Ovary (tissue), 9 donors: Measurements from ENCODE around the gene CXCL12. TPM values are rescaled to one million over a fixed set of nuclear protein-coding genes. Genes with fewer than 3 reads are reported as not detected.

Source experiments
- DNase-seq, 5 donors: peaks; one replicate each; pipeline ENCODE4 v3.0.0-alpha.2; 2019 to 2020
- H3K27ac ChIP-seq, 2 donors: fragments of 200-600 bp; one replicate each; pipeline versions ENCODE4 v1.5.1 to v1.8.0; 2019 to 2022
- H3K27me3 ChIP-seq: fragments of 200-600 bp; one replicate; pipeline ENCODE4 v1.8.0; 2022
- H3K36me3 ChIP-seq: fragments of 200-600 bp; sonication (generic); one replicate; pipeline ENCODE4 v1.5.1; 2019
- H3K4me1 ChIP-seq: one replicate; pipeline ENCODE4 v1.8.1; 2013; ENCODE audit warnings: mild to moderate bottlenecking, moderate library complexity; ENCODE audit not compliant: insufficient read depth
- H3K4me3 ChIP-seq: fragments of 200-600 bp; sonication (generic); one replicate; pipeline ENCODE4 v1.5.1; 2017
- H3K9me3 ChIP-seq, 2 donors: fragments of 200-600 bp in 1 of 2; sonication (generic) in 1 of 2; one replicate each; pipeline versions ENCODE4 v1.5.1 to v1.8.1; 2013 to 2019; ENCODE audit warnings: mild to moderate bottlenecking in 1 of 2, moderate library complexity in 1 of 2
- CTCF ChIP-seq, 3 donors: fragments of 450-650 bp in 2 of 3; fragments of 200-600 bp in 1 of 3; IDR thresholded peaks; one replicate each; pipeline versions ENCODE4 v1.5.1 to v1.8.0; 2016 to 2022; ENCODE audit warnings: antibody characterized with exemption in 3 of 3, mild to moderate bottlenecking in 1 of 3
- EP300 ChIP-seq: sonication (generic); formaldehyde crosslinking; IDR thresholded peaks from one replicate; pipeline ENCODE4 v1.6.1; 2017; ENCODE audit warnings: antibody characterized with exemption
- POLR2A ChIP-seq: fragments of 450-650 bp; IDR thresholded peaks from one replicate; pipeline ENCODE4 v1.6.1; 2017; ENCODE audit warnings: antibody characterized with exemption, mild to moderate bottlenecking, moderate library complexity
- WGBS, 3 donors: extraction: QIAGEN DNeasy Blood & Tissue Kit in 1 of 3; methylation state at CpG; one replicate each; pipeline versions ENCODE4 v1.1.5 to v1.1.7; 2013 to 2017; 5-methylcytosine and 5-hydroxymethylcytosine counted together
- intact Hi-C, 4 donors: fragments of 100-400 bp; cut with DNase I; formaldehyde crosslinking; loops; one replicate each; pipeline versions ENCODE4 v1.11.0 to v1.15.1; 2022 to 2023
- polyA plus RNA-seq, 2 donors: library from polyadenylated mRNA; stranded (reverse); fragments of 200-250 nt in 1 of 2; fragments of 350-450 nt in 1 of 2; fragmentation: Illumina TruSeq in 1 of 2; extraction: RNeasy Lipid Tissue Mini Kit (QIAGEN cat#74804) in 1 of 2; gene quantifications; one replicate each; pipeline ENCODE4 v1.2.3, GENCODE V29; 2013 to 2014
- total RNA-seq, 7 donors: library from RNA; depleted of rRNA in 2 of 7; stranded (reverse); fragments of >200 nt in 2 of 7; fragmentation: NEBNext Ultra II Directional in 3 of 7; extraction: Animal tissue kit (Norgen Biotek cat#: 25700) in 3 of 7; gene quantifications; one replicate each; pipeline versions ENCODE4 v1.1.0 to v1.2.4, GENCODE V29; 2016 to 2023
- donor health status: DM: no; HTN: no; CAD: no; lungs with moderate emphysema.
- donor health status: DM: no; HTN: no; CAD: no.
- donor health status: Bipolar disorder and iron deficiency.
- donor health status: DM: yes; HTN: yes; CAD: no.
- donor health status: DM: no; HTN: no; CAD: no.
- donor health status: DM: yes; HTN: yes; CAD: no.

The CXCL12 gene
- total and polyA plus RNA-seq, 9 donors, result 14.2 to 341 (median 106) TPM

- intact Hi-C loops, result loop anchor here in 1 of 4 donors (5.0 kb wide), 1 partner anchor 689 kb away; no protein-coding TSS in a partner anchor
- H3K27ac ChIP-seq, result no peak overlapping the region
- WGBS, 3 donors, result 69 to 93% (median 80%) methylated on average over 7 to 8 of the region's 8 CpGs
Measured at GRCh38 chr10:44380829-44381600, 3.9 kb downstream of the CXCL12 start.

GRCh38 chr10:44379907-44380306, 5.0 kb downstream of the CXCL12 start:
- TF ChIP-seq CTCF (IDR thresholded peaks at IDR 0.05) (no peak), EP300 (no peak), POLR2A (no peak)
- Histone ChIP-seq H3K4me3 (no peak overlapping the region), H3K9me3 (no peaks in the 10 kb centered on the region), H3K4me1 (peaks cover 6% of the 10 kb centered on the region), H3K27me3 (no peaks in the 10 kb centered on the region), H3K36me3 (no peaks in the 10 kb centered on the region), H3K27ac (no peak overlapping the region)
- intact Hi-C loops, result loop anchor here in 1 of 4 donors (5.0 kb wide), 1 partner anchor 688 kb away; no protein-coding TSS in a partner anchor
- 57 to 69% (median 65%) methylated on average over 4 of the region's 4 CpGs for WGBS, 3 donors
- DNase-seq, result no peak

More at GRCh38 chr10:44380829-44381600, 3.9 kb downstream of the CXCL12 start:
- peaks cover 6% of the 10 kb centered on the region for H3K4me1 ChIP-seq
- H3K36me3 ChIP-seq, result no peaks in the 10 kb centered on the region
- no peaks in the 10 kb centered on the region for H3K27me3 ChIP-seq
- H3K9me3 ChIP-seq, result no peaks in the 10 kb centered on the region
- no peak for DNase-seq
- TF ChIP-seq EP300, result no peak
- TF ChIP-seq CTCF (IDR thresholded peaks at IDR 0.05), result no peak
- no peak overlapping the region for H3K4me3 ChIP-seq

- H3K27me3 ChIP-seq, result no peaks in the 10 kb centered on the region
- DNase-seq, result no peak
- H3K27ac ChIP-seq, result no peak overlapping the region
- no peak overlapping the region for H3K4me3 ChIP-seq
- WGBS, 3 donors, result 90 to 93% (median 92%) methylated on average over 14 of the region's 14 CpGs
- intact Hi-C loops, result loop anchor here in 1 of 4 donors (1.0 kb wide), 1 partner anchor 49 kb away; no protein-coding TSS in a partner anchor
- H3K9me3 ChIP-seq, result no peaks in the 10 kb centered on the region
- no peaks in the 10 kb centered on the region for H3K36me3 ChIP-seq
- H3K4me1 ChIP-seq, result peaks cover 6% of the 10 kb centered on the region
- no peak for TF ChIP-seq EP300
- TF ChIP-seq CTCF (IDR thresholded peaks at IDR 0.05), result no peak
- TF ChIP-seq POLR2A, result no peak
Measured at GRCh38 chr10:44378626-44379025, 6.3 kb downstream of the CXCL12 start.

DNA sequence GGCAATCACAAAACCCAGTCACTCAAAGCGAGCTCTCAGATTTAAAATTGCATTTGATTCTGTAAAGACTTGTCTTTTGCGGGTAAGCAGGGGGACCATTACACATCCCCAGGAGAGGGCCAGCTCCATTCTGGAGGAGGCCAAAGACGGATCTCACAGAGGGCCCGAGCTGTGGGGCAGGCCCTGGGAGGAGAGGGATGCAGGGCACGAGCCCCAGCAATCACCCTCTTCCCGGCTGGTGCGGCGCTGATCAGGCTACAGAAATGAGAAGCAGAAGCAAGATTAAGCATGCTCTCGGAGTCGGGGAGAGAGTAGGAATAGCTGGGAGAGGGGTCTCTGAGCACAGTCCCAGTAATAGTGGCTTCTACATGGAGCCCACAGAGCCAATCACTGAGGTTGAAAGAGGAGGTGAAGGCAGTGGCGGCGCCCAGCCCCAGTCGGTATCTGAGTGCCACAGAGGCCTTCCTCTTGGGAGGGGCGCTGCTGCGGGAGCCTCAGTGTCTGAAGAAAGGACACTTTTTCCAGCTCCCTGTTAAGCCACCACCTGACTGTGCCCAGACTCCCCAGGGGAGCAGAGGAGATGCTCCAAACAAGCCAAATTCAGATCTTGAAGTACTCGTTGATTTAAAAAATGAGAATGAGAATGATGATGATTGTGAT, 7.1 kb downstream of the CXCL12 start:
- intact Hi-C loops, result loop anchor here in 1 of 4 donors (1.0 kb wide), 1 partner anchor 48 kb away; no protein-coding TSS in a partner anchor
- Histone ChIP-seq H3K27ac (no peak overlapping the region), H3K4me3 (no peak overlapping the region), H3K4me1 (peaks cover 6% of the 10 kb centered on the region), H3K27me3 (no peaks in the 10 kb centered on the region), H3K36me3 (no peaks in the 10 kb centered on the region), H3K9me3 (no peaks in the 10 kb centered on the region)
- TF ChIP-seq CTCF (IDR thresholded peaks at IDR 0.05) (no peak), POLR2A (no peak), EP300 (no peak)
- DNase-seq, result no peak
- WGBS, 3 donors, result 89 to 91% (median 89%) methylated on average over 16 of the region's 16 CpGs
